OCI-LY1 (cell line): ENCODE data around the gene MIEN1.

Experiments used
- H2AFZ ChIP-seq: fragments of 200-600 bp; sonication (generic), shearing (Covaris generic); 2 replicates; pipeline ENCODE4 v1.6.0; 2014; ENCODE audit warnings: antibody characterized with exemption, mild to moderate bottlenecking, low read length
- H3F3A ChIP-seq: fragments of 200-600 bp; sonication (generic), shearing (Covaris generic); 2 replicates; pipeline ENCODE4 v1.6.0; 2014; ENCODE audit warnings: mild to moderate bottlenecking, antibody characterized with exemption, low read length, moderate library complexity; ENCODE audit not compliant: insufficient read depth
- H3K27ac ChIP-seq: fragments of 200-600 bp; sonication (generic); 2 replicates; pipeline ENCODE4 v1.5.1; 2014; ENCODE audit warnings: low read length, mixed run types, mild to moderate bottlenecking, low read depth; ENCODE audit not compliant: poor library complexity, severe bottlenecking
- H3K27me3 ChIP-seq: fragments of 200-600 bp; sonication (generic); 2 replicates; pipeline ENCODE4 v1.6.0; 2014; ENCODE audit warnings: antibody characterized with exemption, mild to moderate bottlenecking, low read length, moderate library complexity; ENCODE audit not compliant: insufficient read depth
- H3K36me3 ChIP-seq: fragments of 200-600 bp; sonication (generic); 2 replicates; pipeline ENCODE4 v1.6.1; 2014; ENCODE audit warnings: mild to moderate bottlenecking, antibody characterized with exemption, low read length, moderate library complexity, mixed read lengths; ENCODE audit not compliant: insufficient read depth
- H3K4me1 ChIP-seq: fragments of 200-600 bp; sonication (generic); 2 replicates; pipeline ENCODE4 v1.5.1; 2014; ENCODE audit warnings: mild to moderate bottlenecking, low read length, moderate library complexity; ENCODE audit not compliant: insufficient read depth, severe bottlenecking
- H3K4me2 ChIP-seq: fragments of 200-600 bp; sonication (generic), shearing (Covaris generic); 2 replicates; pipeline ENCODE4 v1.6.1; 2014; ENCODE audit warnings: low read length
- H3K4me3 ChIP-seq: fragments of 200-600 bp; sonication (generic); 2 replicates; pipeline ENCODE4 v1.5.1; 2014; ENCODE audit warnings: low read length, low read depth, mild to moderate bottlenecking, mixed read lengths; ENCODE audit not compliant: poor library complexity, severe bottlenecking
- H3K79me2 ChIP-seq: fragments of 200-600 bp; shearing (Covaris generic); 2 replicates; pipeline ENCODE4 v1.6.1; 2016; ENCODE audit warnings: mixed run types, low read length, mixed read lengths; ENCODE audit not compliant: insufficient read depth
- H3K9ac ChIP-seq: fragments of 200-600 bp; sonication (generic), shearing (Covaris generic); 2 replicates; pipeline ENCODE4 v1.6.1; 2014; ENCODE audit warnings: mild to moderate bottlenecking, low read length, mixed read lengths
- H3K9me2 ChIP-seq: fragments of 200-600 bp; sonication (generic), shearing (Covaris generic); 2 replicates; pipeline ENCODE4 v1.6.1; 2014; ENCODE audit warnings: low read depth, mild to moderate bottlenecking, low read length, mixed read lengths
- H3K9me3 ChIP-seq: fragments of 200-600 bp; shearing (Covaris generic); 2 replicates; pipeline ENCODE4 v1.6.1; 2014; ENCODE audit warnings: low read length, mixed read lengths
- H4K20me1 ChIP-seq: fragments of 200-600 bp; sonication (generic), shearing (Covaris generic); 2 replicates; pipeline ENCODE4 v1.6.0; 2016; ENCODE audit warnings: mild to moderate bottlenecking, low read length; ENCODE audit not compliant: insufficient read depth
- EZH2 ChIP-seq: fragments of 200-600 bp; sonication (generic), shearing (Covaris generic); IDR thresholded peaks from 2 replicates; pipeline ENCODE4 v1.8.0; 2017; ENCODE audit warnings: borderline replicate concordance, mixed run types, mild to moderate bottlenecking, antibody characterized with exemption, low read length, moderate library complexity, mixed read lengths
- TF ChIP-seq, protein P1 (sequence below): fragments of 200-600 bp; sonication (generic), shearing (Covaris generic); IDR thresholded peaks from 2 replicates; pipeline ENCODE4 v1.5.1; 2017; ENCODE audit warnings: mild to moderate bottlenecking, antibody characterized with exemption, low read length, moderate library complexity, mixed read lengths

The MIEN1 gene, protein sequence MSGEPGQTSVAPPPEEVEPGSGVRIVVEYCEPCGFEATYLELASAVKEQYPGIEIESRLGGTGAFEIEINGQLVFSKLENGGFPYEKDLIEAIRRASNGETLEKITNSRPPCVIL

DNA sequence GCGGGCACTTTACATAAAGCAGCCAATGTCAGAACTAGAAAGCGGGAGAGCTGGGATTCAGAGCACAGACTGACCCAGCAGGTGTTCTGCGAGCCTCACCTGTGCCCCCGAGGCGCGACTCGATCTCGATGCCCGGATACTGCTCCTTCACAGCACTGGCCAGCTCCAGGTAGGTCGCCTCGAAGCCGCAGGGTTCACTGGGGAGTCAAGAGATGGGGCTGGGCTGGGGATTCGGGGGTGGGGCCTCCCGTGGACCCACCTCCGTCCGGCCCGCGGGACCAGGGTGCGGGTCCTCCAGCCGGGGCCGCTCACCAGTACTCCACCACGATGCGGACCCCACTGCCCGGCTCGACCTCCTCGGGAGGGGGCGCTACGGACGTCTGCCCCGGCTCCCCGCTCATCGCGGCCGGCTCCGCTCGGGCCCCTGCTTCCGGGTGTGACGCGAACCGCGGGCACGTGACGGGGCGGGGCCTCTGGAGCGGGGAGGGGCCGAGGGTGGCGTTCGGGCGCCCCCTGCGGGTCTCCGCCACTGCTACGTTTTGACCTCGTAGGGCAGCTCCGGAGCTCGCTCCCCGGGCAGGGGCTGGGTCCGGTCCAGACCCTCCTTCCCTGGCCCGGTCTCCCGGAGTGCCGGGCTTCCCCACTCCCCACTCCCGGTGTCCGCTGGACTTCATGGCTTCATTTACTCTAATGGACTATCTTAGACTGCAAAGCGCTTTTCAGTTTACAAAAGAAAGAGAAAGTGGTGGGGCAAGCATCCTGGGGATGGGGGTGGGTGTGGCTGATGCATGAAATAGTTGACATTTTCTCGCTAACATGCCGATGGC, at the start of gene MIEN1:
Gene MIEN1, minus strand, starts transcription at position 438 of the 827 bp plus-strand sequence. Its CDS starts 37 bp downstream, at position 401.
- no peaks in the 10 kb centered on the region for H3K9me3 ChIP-seq
- no peak within 1 kb of the TSS for H2AFZ ChIP-seq

DNA sequence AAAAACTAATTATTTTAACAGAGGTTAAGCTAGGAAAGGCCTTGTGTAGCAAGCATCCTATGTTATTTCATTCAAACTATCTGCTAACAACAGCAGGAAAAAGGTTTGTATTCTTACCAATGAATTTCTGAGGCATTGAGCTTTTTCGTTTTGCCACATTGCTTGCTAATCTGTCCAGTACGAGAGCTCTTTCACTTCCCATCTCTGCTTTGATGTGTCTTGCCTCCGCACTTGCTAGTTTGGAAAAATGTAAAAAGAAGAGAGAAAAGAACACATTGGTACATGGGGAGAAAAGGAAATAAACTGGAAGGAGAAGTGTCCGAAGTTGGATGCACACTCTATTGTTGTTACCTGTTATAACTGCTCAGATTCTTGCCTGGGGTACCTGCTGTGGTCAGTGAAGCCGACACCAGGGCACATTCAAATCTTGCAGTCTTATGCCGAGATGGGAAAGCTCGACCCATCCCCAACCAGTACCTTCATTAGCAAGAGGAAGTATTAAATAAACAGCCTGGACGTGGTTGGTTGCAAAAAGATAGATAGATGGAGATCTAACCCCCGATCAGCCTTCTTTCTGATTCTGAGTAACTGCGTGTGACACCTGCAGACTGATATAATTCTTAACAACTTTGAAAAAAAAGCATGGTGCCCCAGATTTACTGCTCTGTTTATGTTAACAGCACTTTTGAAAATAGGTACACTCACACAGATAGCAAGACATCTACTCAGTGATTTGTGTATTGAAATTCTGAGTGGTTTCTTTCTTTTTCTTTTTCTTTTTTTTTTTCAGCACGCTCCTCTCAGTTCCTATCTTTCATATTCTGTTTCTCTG, 47.4 kb upstream of the MIEN1 start:
- Histone ChIP-seq H3F3A (no peaks in the 10 kb centered on the region), H3K9me2 (no peaks in the 10 kb centered on the region), H3K4me3 (peak overlapping the region; percentile 80), H3K79me2 (peaks cover 98% of the 10 kb centered on the region), H3K27me3 (no peaks in the 10 kb centered on the region), H3K4me1 (peaks cover 85% of the 10 kb centered on the region), H3K9ac (peak overlapping the region; percentile 84), H3K36me3 (peaks cover 79% of the 10 kb centered on the region), H3K27ac (peak overlapping the region; percentile 92), H3K9me3 (no peaks in the 10 kb centered on the region), H4K20me1 (no peaks in the 10 kb centered on the region), H3K4me2 (peak overlapping the region; percentile 97), H2AFZ (no peak overlapping the region)
- TF ChIP-seq EZH2, result no peak
- TF ChIP-seq, protein P1, sequence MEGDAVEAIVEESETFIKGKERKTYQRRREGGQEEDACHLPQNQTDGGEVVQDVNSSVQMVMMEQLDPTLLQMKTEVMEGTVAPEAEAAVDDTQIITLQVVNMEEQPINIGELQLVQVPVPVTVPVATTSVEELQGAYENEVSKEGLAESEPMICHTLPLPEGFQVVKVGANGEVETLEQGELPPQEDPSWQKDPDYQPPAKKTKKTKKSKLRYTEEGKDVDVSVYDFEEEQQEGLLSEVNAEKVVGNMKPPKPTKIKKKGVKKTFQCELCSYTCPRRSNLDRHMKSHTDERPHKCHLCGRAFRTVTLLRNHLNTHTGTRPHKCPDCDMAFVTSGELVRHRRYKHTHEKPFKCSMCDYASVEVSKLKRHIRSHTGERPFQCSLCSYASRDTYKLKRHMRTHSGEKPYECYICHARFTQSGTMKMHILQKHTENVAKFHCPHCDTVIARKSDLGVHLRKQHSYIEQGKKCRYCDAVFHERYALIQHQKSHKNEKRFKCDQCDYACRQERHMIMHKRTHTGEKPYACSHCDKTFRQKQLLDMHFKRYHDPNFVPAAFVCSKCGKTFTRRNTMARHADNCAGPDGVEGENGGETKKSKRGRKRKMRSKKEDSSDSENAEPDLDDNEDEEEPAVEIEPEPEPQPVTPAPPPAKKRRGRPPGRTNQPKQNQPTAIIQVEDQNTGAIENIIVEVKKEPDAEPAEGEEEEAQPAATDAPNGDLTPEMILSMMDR, result no peak

More for the DNA sequence above, at the start of gene MIEN1:
- no peaks in the 10 kb centered on the region for H3K9me2 ChIP-seq
- H4K20me1 ChIP-seq, result no peaks in the 10 kb centered on the region
- H3K4me3 ChIP-seq, result peak within 1 kb of the TSS; percentile 85
- H3F3A ChIP-seq, result no peaks in the 10 kb centered on the region
- peaks cover 21% of the 10 kb centered on the region; the same call in 1 of the 2 replicates for H3K36me3 ChIP-seq
- no peaks in the 10 kb centered on the region for H3K79me2 ChIP-seq
- H3K9ac ChIP-seq, result peak within 1 kb of the TSS; percentile 85
- H3K27me3 ChIP-seq, result no peaks in the 10 kb centered on the region
- no peak for TF ChIP-seq EZH2
- TF ChIP-seq, protein P1, result peak; percentile 82
- H3K27ac ChIP-seq, result peak within 1 kb of the TSS; percentile 41
- H3K4me1 ChIP-seq, result peaks cover 14% of the 10 kb centered on the region
- peak within 1 kb of the TSS; percentile 97 for H3K4me2 ChIP-seq

DNA sequence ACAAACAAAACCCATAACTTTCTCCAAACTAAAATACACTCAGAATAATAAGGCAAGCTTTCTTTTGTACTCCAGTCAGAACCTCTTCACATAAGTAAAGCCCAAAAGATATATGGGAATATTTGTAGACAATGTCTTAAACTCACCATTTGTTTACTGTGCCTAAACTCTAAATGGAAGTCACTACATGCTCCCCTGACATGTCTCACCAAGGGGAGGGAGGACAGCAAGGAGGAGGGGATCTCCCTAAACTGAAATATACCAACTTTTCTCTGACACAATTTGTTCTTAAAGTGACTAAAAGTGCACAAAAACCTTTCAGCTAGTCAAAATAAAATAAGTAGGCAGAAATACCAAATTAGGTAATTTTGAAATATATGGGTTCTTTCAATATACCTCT, 45.9 kb upstream of the MIEN1 start:
- no peaks in the 10 kb centered on the region for H3K9me3 ChIP-seq
- H2AFZ ChIP-seq, result no peak overlapping the region
- no peaks in the 10 kb centered on the region for H3F3A ChIP-seq
- H4K20me1 ChIP-seq, result no peaks in the 10 kb centered on the region
- H3K27me3 ChIP-seq, result no peaks in the 10 kb centered on the region
- peak overlapping the region; percentile 80 for H3K4me3 ChIP-seq
- no peaks in the 10 kb centered on the region for H3K9me2 ChIP-seq
- H3K27ac ChIP-seq, result peak overlapping the region; percentile 92
- H3K9ac ChIP-seq, result peak overlapping the region; percentile 84
- H3K79me2 ChIP-seq, result peaks cover 98% of the 10 kb centered on the region
- no peak for TF ChIP-seq EZH2
- TF ChIP-seq, protein P1, result no peak
- H3K36me3 ChIP-seq, result peaks cover 79% of the 10 kb centered on the region
- H3K4me2 ChIP-seq, result peak overlapping the region; percentile 97
- H3K4me1 ChIP-seq, result peaks cover 85% of the 10 kb centered on the region
